ENCODE data around the gene ACOT9. TPM values are rescaled to one million over a fixed set of nuclear protein-coding genes. Genes with fewer than 3 reads are reported as not detected.

The ACOT9 gene
- total and polyA plus RNA-seq, 10 donors = 25.7 to 46.9 (median 38.5) TPM

DNA sequence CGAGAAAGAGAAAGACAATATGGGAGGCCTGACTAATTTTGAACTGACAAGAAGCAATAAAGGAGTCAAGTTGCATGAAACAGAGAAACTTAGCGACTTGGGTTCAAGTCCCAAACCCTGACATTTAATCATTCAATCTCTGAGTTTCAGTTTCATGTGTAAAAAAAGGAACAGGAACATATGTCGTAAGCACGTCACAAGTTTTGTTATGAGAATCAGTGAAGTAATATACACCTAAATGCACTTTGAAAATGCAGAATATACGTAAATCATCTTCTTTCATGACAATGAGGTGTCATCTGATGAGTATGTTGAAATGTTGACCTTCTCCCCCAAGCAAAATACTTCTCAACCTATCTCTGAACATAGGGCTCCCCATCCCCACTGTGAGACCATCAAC, 10.4 kb downstream of the ACOT9 start:
- Histone ChIP-seq H3K27ac (peak overlapping the region in 6 of 8 donors; percentile 6 to 59 (median 48)), H3K36me3 (peaks cover 0 to 51% (median 11%) of the 10 kb centered on the region in 6 donors), H3K9me3 (no peaks in the 10 kb centered on the region), H3K27me3 (replicated peaks in 1 of 7) (no peaks in the 10 kb centered on the region), H3K4me1 (peaks cover 0 to 3% (median 0%) of the 10 kb centered on the region in 6 donors), H3K4me3 (peak overlapping the region in 1 of 8 donors; percentile 20)
- 37 to 56% (median 48%) methylated on average over 5 of the region's 5 CpGs for WGBS, 5 donors
- intact Hi-C loops (cut with DNase I; ENCODE audit: low total_unique reads) = no loop called here
- no peak for DNase-seq
- TF ChIP-seq POLR2A (IDR thresholded peaks at IDR 0.05) = no peak
- TF ChIP-seq POLR2AphosphoS5 (IDR thresholded peaks at IDR 0.05) = no peak

DNA sequence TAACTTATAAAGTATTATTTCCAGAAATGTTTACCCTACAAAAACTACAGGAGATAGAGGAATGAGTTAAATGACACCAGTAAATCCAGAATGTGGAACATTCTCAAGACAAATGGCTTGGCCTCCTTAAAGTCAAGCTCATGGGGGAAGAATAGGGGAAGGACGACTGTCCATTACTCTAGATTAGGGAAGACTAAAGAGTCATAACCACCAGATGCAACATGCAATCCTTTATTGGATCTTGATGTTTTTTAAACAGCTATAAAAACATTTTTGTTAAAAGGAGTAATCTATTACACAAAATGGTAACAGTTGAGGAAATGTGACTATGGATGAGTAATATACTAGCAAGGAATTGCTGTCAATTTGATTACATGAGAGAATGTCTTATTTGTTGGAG, 11.1 kb downstream of the ACOT9 start:
- 62 to 95% (median 82%) methylated on average over 1 of the region's 1 CpG for WGBS, 5 donors
- Histone ChIP-seq H3K27me3 (replicated peaks in 1 of 7) (no peaks in the 10 kb centered on the region), H3K27ac (peak overlapping the region in 2 of 8 donors; percentile 6 to 48), H3K4me1 (peaks cover 0 to 5% (median 0%) of the 10 kb centered on the region in 6 donors), H3K9me3 (no peaks in the 10 kb centered on the region), H3K36me3 (peaks cover 0 to 59% (median 11%) of the 10 kb centered on the region in 6 donors), H3K4me3 (no peak overlapping the region)
- intact Hi-C loops (cut with DNase I; ENCODE audit: low total_unique reads) = no loop called here
- DNase-seq = no peak
- TF ChIP-seq, protein P1, sequence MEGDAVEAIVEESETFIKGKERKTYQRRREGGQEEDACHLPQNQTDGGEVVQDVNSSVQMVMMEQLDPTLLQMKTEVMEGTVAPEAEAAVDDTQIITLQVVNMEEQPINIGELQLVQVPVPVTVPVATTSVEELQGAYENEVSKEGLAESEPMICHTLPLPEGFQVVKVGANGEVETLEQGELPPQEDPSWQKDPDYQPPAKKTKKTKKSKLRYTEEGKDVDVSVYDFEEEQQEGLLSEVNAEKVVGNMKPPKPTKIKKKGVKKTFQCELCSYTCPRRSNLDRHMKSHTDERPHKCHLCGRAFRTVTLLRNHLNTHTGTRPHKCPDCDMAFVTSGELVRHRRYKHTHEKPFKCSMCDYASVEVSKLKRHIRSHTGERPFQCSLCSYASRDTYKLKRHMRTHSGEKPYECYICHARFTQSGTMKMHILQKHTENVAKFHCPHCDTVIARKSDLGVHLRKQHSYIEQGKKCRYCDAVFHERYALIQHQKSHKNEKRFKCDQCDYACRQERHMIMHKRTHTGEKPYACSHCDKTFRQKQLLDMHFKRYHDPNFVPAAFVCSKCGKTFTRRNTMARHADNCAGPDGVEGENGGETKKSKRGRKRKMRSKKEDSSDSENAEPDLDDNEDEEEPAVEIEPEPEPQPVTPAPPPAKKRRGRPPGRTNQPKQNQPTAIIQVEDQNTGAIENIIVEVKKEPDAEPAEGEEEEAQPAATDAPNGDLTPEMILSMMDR (IDR thresholded peaks at IDR 0.05 in 8 of 11, conservative IDR thresholded peaks at IDR 0.05 in 3 of 11) = no peak
- no peak for TF ChIP-seq POLR2AphosphoS5 (IDR thresholded peaks at IDR 0.05)
- no peak for TF ChIP-seq POLR2A (IDR thresholded peaks at IDR 0.05)

GRCh38 chrX:23729214-23729613, 13.9 kb downstream of the ACOT9 start:
- WGBS, 5 donors = 71 to 92% (median 79%) methylated on average over 1 of the region's 1 CpG
- Histone ChIP-seq H3K4me1 (peaks cover 0 to 13% (median 0%) of the 10 kb centered on the region in 6 donors), H3K9me3 (no peaks in the 10 kb centered on the region), H3K27ac (no peak overlapping the region), H3K27me3 (replicated peaks in 1 of 7) (no peaks in the 10 kb centered on the region), H3K36me3 (peaks cover 0 to 83% (median 12%) of the 10 kb centered on the region in 6 donors), H3K4me3 (no peak overlapping the region)
- intact Hi-C loops (cut with DNase I; ENCODE audit: low total_unique reads) = no loop called here
- TF ChIP-seq, protein P1 (IDR thresholded peaks at IDR 0.05 in 8 of 11, conservative IDR thresholded peaks at IDR 0.05 in 3 of 11) = no peak
- TF ChIP-seq POLR2A (IDR thresholded peaks at IDR 0.05) (no peak), POLR2AphosphoS5 (IDR thresholded peaks at IDR 0.05) (no peak)
- no peak for DNase-seq

DNA sequence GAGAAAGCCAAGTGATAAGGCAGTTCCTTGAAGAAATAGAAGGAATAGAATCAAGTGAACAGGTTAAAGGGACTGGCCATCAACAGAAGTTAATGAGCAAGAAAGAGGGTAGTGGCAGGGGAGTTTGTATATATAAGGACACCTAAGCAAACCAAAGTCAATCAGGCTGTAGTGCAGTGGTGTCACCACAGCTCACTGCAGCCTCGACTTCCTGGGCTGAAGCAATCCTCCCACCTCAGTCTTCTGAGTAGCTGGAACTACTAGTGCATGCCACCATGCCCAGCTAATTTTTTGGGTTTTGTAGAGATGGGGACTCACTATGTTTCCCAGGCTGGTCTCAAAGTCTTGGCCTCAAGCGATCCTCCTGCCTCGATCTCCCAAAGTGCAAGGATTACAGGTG, 15.9 kb downstream of the ACOT9 start:
- intact Hi-C loops (cut with DNase I; ENCODE audit: low total_unique reads) = no loop called here
- no peak for DNase-seq
- Histone ChIP-seq H3K4me1 (peaks cover 0 to 13% (median 0%) of the 10 kb centered on the region in 6 donors), H3K9me3 (no peaks in the 10 kb centered on the region), H3K27me3 (replicated peaks in 1 of 7) (no peaks in the 10 kb centered on the region), H3K27ac (peak overlapping the region in 2 of 8 donors; percentile 18 to 60), H3K4me3 (no peak overlapping the region), H3K36me3 (peaks cover 0 to 95% (median 18%) of the 10 kb centered on the region in 6 donors)
- TF ChIP-seq, protein P1 (IDR thresholded peaks at IDR 0.05 in 8 of 11, conservative IDR thresholded peaks at IDR 0.05 in 3 of 11) = no peak
- TF ChIP-seq POLR2A (IDR thresholded peaks at IDR 0.05) (no peak), POLR2AphosphoS5 (IDR thresholded peaks at IDR 0.05) (no peak)
- WGBS, 5 donors = 76 to 90% (median 80%) methylated on average over 3 of the region's 3 CpGs
